Ovary (tissue), 3 donors: Measurements from ENCODE around the gene COG2.

Experiments used
- CTCF ChIP-seq, 3 donors: fragments of 450-650 bp in 2 of 3; fragments of 200-600 bp in 1 of 3; IDR thresholded peaks; one replicate each; pipeline versions ENCODE4 v1.5.1 to v1.8.0; 2016 to 2022; ENCODE audit warnings: antibody characterized with exemption in 3 of 3, mild to moderate bottlenecking in 1 of 3
- POLR2A ChIP-seq: fragments of 450-650 bp; IDR thresholded peaks from one replicate; pipeline ENCODE4 v1.6.1; 2017; ENCODE audit warnings: antibody characterized with exemption, mild to moderate bottlenecking, moderate library complexity
- donor health status: DM: no; HTN: no; CAD: no.

- no peak for TF ChIP-seq CTCF (IDR thresholded peaks at IDR 0.05)
- no peak for TF ChIP-seq POLR2A
Measured at GRCh38 chr1:230612651-230613050, 29.6 kb upstream of the COG2 start.
